GM23338 (cell line): ENCODE results near the gene TTC22. TPM values are rescaled to one million over a fixed set of nuclear protein-coding genes. Genes with fewer than 3 reads are reported as not detected.

Experiments
- ATAC-seq: fragments of 200-7000 bp; cut with Tn5 transposase; 3 replicates; pipeline ENCODE4 v1.9.1; 2020
- DNase-seq: peaks from one replicate; pipeline ENCODE4 v3.0.0-alpha.2; 2015; ENCODE audit warnings: low spot score
- H2AFZ ChIP-seq: fragments of 200-600 bp; sonication (generic); 2 replicates; pipeline ENCODE4 v1.8.0; 2016; ENCODE audit warnings: antibody characterized with exemption, mild to moderate bottlenecking, moderate library complexity
- H3F3A ChIP-seq: fragments of 200-600 bp; sonication (generic); replicated peaks from 2 replicates; pipeline ENCODE4 v1.8.0; 2017; ENCODE audit warnings: antibody characterized with exemption, mixed run types, low read depth
- H3K27ac ChIP-seq: fragments of 200-600 bp; sonication (generic); 2 replicates; pipeline ENCODE4 v1.6.1; 2016; ENCODE audit warnings: low read depth
- H3K27me3 ChIP-seq: fragments of 200-600 bp; sonication (generic); 2 replicates; pipeline ENCODE4 v1.8.0; 2016; ENCODE audit warnings: mild to moderate bottlenecking, mixed run types, moderate library complexity; ENCODE audit not compliant: insufficient read depth
- H3K36me3 ChIP-seq: fragments of 200-600 bp; sonication (generic); 2 replicates; pipeline ENCODE4 v1.8.0; 2016; ENCODE audit warnings: mild to moderate bottlenecking; ENCODE audit not compliant: insufficient read depth
- H3K4me1 ChIP-seq: fragments of 200-600 bp; sonication (generic); 2 replicates; pipeline ENCODE4 v1.8.0; 2016; ENCODE audit warnings: mild to moderate bottlenecking, moderate library complexity; ENCODE audit not compliant: insufficient read depth
- H3K4me2 ChIP-seq: fragments of 200-600 bp; sonication (generic); 2 replicates; pipeline ENCODE4 v1.7.1; 2017; ENCODE audit warnings: mixed run types
- H3K4me3 ChIP-seq: fragments of 200-600 bp; sonication (generic); 2 replicates; pipeline ENCODE4 v1.6.1; 2016; ENCODE audit warnings: mixed run types
- H3K79me2 ChIP-seq: fragments of 200-600 bp; sonication (generic); replicated peaks from 2 replicates; pipeline ENCODE4 v1.8.0; 2017; ENCODE audit warnings: mild to moderate bottlenecking; ENCODE audit not compliant: insufficient read depth
- H3K9me2 ChIP-seq: fragments of 200-600 bp; sonication (generic); 2 replicates; pipeline ENCODE4 v1.8.0; 2017; ENCODE audit not compliant: insufficient read depth
- H4K20me1 ChIP-seq: fragments of 200-600 bp; sonication (generic); replicated peaks from 2 replicates; pipeline ENCODE4 v1.8.0; 2017; ENCODE audit warnings: mild to moderate bottlenecking; ENCODE audit not compliant: insufficient read depth
- H3K27ac Mint-ChIP-seq: 2 replicates; pipeline ENCODE4 v1.8.0; 2020; ENCODE audit warnings: inconsistent platforms, mild to moderate bottlenecking, moderate library complexity, mixed read lengths
- H3K27me3 Mint-ChIP-seq: 3 replicates; pipeline ENCODE4 v1.8.0; 2022; ENCODE audit warnings: low read depth, mild to moderate bottlenecking, moderate library complexity, mixed read lengths, inconsistent platforms; ENCODE audit not compliant: insufficient read depth, poor library complexity
- H3K36me3 Mint-ChIP-seq: 3 replicates; pipeline ENCODE4 v1.8.0; 2021; ENCODE audit warnings: low read depth, mild to moderate bottlenecking, inconsistent platforms, moderate library complexity, mixed read lengths
- H3K4me1 Mint-ChIP-seq: 3 replicates; pipeline ENCODE4 v1.8.0; 2020; ENCODE audit warnings: mild to moderate bottlenecking, inconsistent platforms, mixed read lengths
- H3K4me3 Mint-ChIP-seq: 3 replicates; pipeline ENCODE4 v1.8.0; 2021; ENCODE audit warnings: moderate library complexity, mild to moderate bottlenecking, inconsistent platforms, mixed read lengths
- H3K9me3 Mint-ChIP-seq: 3 replicates; pipeline ENCODE4 v1.8.0; 2020; ENCODE audit warnings: moderate library complexity, mild to moderate bottlenecking, inconsistent platforms, mixed read lengths
- CREB1 ChIP-seq: fragments of 250-450 bp; sonication (Bioruptor Pico); IDR thresholded peaks from 2 replicates; pipeline ENCODE4 v1.5.0; 2020; ENCODE audit warnings: low read depth, mild to moderate bottlenecking, moderate library complexity
- CTCF ChIP-seq, 2 experiments: fragments of 200-600 bp in 1 of 2; sonication (generic) in 1 of 2; conservative IDR thresholded peaks; 2 replicates each; pipeline versions ENCODE4 v1.5.1 to v1.6.1; 2016 to 2017; ENCODE audit warnings: antibody characterized with exemption in 2 of 2, low read depth in 2 of 2, mild to moderate bottlenecking in 2 of 2, moderate library complexity in 1 of 2
- ETS1 ChIP-seq: IDR thresholded peaks from 2 replicates; pipeline ENCODE4 v1.6.1; 2016; ENCODE audit warnings: antibody characterized with exemption
- EZH2 ChIP-seq: fragments of 200-600 bp; sonication (generic); IDR thresholded peaks from one replicate; pipeline ENCODE4 v1.8.0; 2017; ENCODE audit warnings: antibody characterized with exemption, mild to moderate bottlenecking, low read depth; ENCODE audit not compliant: unreplicated experiment
- EZH2phosphoT487 ChIP-seq: fragments of 200-600 bp; sonication (generic); IDR thresholded peaks from one replicate; pipeline ENCODE4 v1.8.1; 2018; ENCODE audit warnings: antibody characterized with exemption; ENCODE audit not compliant: unreplicated experiment
- JUNB ChIP-seq: IDR thresholded peaks from one replicate; pipeline ENCODE4 v1.6.1; 2016; ENCODE audit warnings: antibody characterized with exemption; ENCODE audit not compliant: unreplicated experiment
- NANOG ChIP-seq: IDR thresholded peaks from 2 replicates; pipeline ENCODE4 v1.6.1; 2016; ENCODE audit warnings: antibody characterized with exemption, borderline replicate concordance
- POLR2AphosphoS5 ChIP-seq: IDR thresholded peaks from 2 replicates; pipeline ENCODE4 v1.6.1; 2016; ENCODE audit warnings: antibody characterized with exemption, low read depth
- REST ChIP-seq: IDR thresholded peaks from one replicate; pipeline ENCODE4 v1.6.1; 2018; ENCODE audit warnings: antibody characterized with exemption; ENCODE audit not compliant: unreplicated experiment
- STAT1 ChIP-seq: IDR thresholded peaks from one replicate; pipeline ENCODE4 v1.6.1; 2016; ENCODE audit warnings: antibody characterized with exemption; ENCODE audit not compliant: unreplicated experiment
- ZNF114 ChIP-seq: fragments of 250-450 bp; sonication (Bioruptor Pico); IDR thresholded peaks from 2 replicates; pipeline ENCODE4 v1.5.0; 2020; ENCODE audit warnings: mild to moderate bottlenecking, moderate library complexity
- ZNF331 ChIP-seq: fragments of 250-450 bp; sonication (Bioruptor Pico); IDR thresholded peaks from 2 replicates; pipeline ENCODE4 v1.5.0; 2020; ENCODE audit warnings: low read depth, mild to moderate bottlenecking, moderate library complexity
- polyA plus RNA-seq: library from polyadenylated mRNA; unstranded; fragments of >200 nt; fragmentation: Nextera tagmentation; extraction: Ambion mirVana; gene quantifications from 2 replicates; pipeline ENCODE4 v1.2.1, GENCODE V29; 2016
- total RNA-seq: library from RNA; depleted of rRNA; stranded (reverse); fragments of >200 nt; shearing (Covaris generic); gene quantifications from 2 replicates; pipeline ENCODE4 v1.2.3, GENCODE V29; 2014

The TTC22 gene
- total and polyA plus RNA-seq, 2 experiments from 2014 or later, result 1.2 to 2.5 TPM

GRCh38 chr1:54811739-54812655 lies 10.9 kb upstream of the TTC22 start:
- no peaks in the 10 kb centered on the region; the same call in 1 of the 2 replicates for H3F3A ChIP-seq
- peaks cover 40% of the 10 kb centered on the region for H3K4me1 Mint-ChIP-seq
- no peak overlapping the region for H3K4me3 ChIP-seq
- DNase-seq (no peak), ATAC-seq (no peak)
- H3K4me1 ChIP-seq, result peaks cover 18% of the 10 kb centered on the region
- H3K27ac ChIP-seq, result no peak overlapping the region
- no peaks in the 10 kb centered on the region for H3K9me3 Mint-ChIP-seq
- no peaks in the 10 kb centered on the region for H3K27me3 ChIP-seq
- TF ChIP-seq ZNF114 (CRISPR knock-in tag) (no peak), CTCF (conservative IDR thresholded peaks at IDR 0.05; ENCODE audit: low read depth in 2 of 2) (no peak), REST (no peak), ETS1 (no peak), NANOG (no peak), EZH2 (no peak), STAT1 (no peak), POLR2AphosphoS5 (no peak), EZH2phosphoT487 (no peak), ZNF331 (CRISPR knock-in tag) (no peak), CREB1 (no peak), JUNB (no peak)
- no peaks in the 10 kb centered on the region for H3K36me3 ChIP-seq
- H3K36me3 Mint-ChIP-seq, result no peaks in the 10 kb centered on the region
- no peak overlapping the region for H2AFZ ChIP-seq
- H3K4me3 Mint-ChIP-seq, result no peak overlapping the region
- H4K20me1 ChIP-seq, result no peaks in the 10 kb centered on the region
- H3K79me2 ChIP-seq, result no peaks in the 10 kb centered on the region
- peaks cover 18% of the 10 kb centered on the region for H3K27me3 Mint-ChIP-seq
- no peak overlapping the region for H3K4me2 ChIP-seq
- no peak overlapping the region for H3K27ac Mint-ChIP-seq
- H3K9me2 ChIP-seq, result peaks cover 4% of the 10 kb centered on the region; the same call in 1 of the 2 replicates
